GM23338 (cell line): ENCODE data around the gene CDK5. TPM values are rescaled to one million over a fixed set of nuclear protein-coding genes. Genes with fewer than 3 reads are reported as not detected.

Source experiments
- ATAC-seq: fragments of 200-7000 bp; cut with Tn5 transposase; 3 replicates; pipeline ENCODE4 v1.9.1; 2020
- DNase-seq: peaks from one replicate; pipeline ENCODE4 v3.0.0-alpha.2; 2015; ENCODE audit warnings: low spot score
- H2AFZ ChIP-seq: fragments of 200-600 bp; sonication (generic); 2 replicates; pipeline ENCODE4 v1.8.0; 2016; ENCODE audit warnings: antibody characterized with exemption, mild to moderate bottlenecking, moderate library complexity
- H3F3A ChIP-seq: fragments of 200-600 bp; sonication (generic); replicated peaks from 2 replicates; pipeline ENCODE4 v1.8.0; 2017; ENCODE audit warnings: antibody characterized with exemption, mixed run types, low read depth
- H3K27ac ChIP-seq: fragments of 200-600 bp; sonication (generic); 2 replicates; pipeline ENCODE4 v1.6.1; 2016; ENCODE audit warnings: low read depth
- H3K27me3 ChIP-seq: fragments of 200-600 bp; sonication (generic); 2 replicates; pipeline ENCODE4 v1.8.0; 2016; ENCODE audit warnings: mild to moderate bottlenecking, mixed run types, moderate library complexity; ENCODE audit not compliant: insufficient read depth
- H3K36me3 ChIP-seq: fragments of 200-600 bp; sonication (generic); 2 replicates; pipeline ENCODE4 v1.8.0; 2016; ENCODE audit warnings: mild to moderate bottlenecking; ENCODE audit not compliant: insufficient read depth
- H3K4me1 ChIP-seq: fragments of 200-600 bp; sonication (generic); 2 replicates; pipeline ENCODE4 v1.8.0; 2016; ENCODE audit warnings: mild to moderate bottlenecking, moderate library complexity; ENCODE audit not compliant: insufficient read depth
- H3K4me2 ChIP-seq: fragments of 200-600 bp; sonication (generic); 2 replicates; pipeline ENCODE4 v1.7.1; 2017; ENCODE audit warnings: mixed run types
- H3K4me3 ChIP-seq: fragments of 200-600 bp; sonication (generic); 2 replicates; pipeline ENCODE4 v1.6.1; 2016; ENCODE audit warnings: mixed run types
- H3K79me2 ChIP-seq: fragments of 200-600 bp; sonication (generic); replicated peaks from 2 replicates; pipeline ENCODE4 v1.8.0; 2017; ENCODE audit warnings: mild to moderate bottlenecking; ENCODE audit not compliant: insufficient read depth
- H3K9me2 ChIP-seq: fragments of 200-600 bp; sonication (generic); 2 replicates; pipeline ENCODE4 v1.8.0; 2017; ENCODE audit not compliant: insufficient read depth
- H4K20me1 ChIP-seq: fragments of 200-600 bp; sonication (generic); replicated peaks from 2 replicates; pipeline ENCODE4 v1.8.0; 2017; ENCODE audit warnings: mild to moderate bottlenecking; ENCODE audit not compliant: insufficient read depth
- H3K27ac Mint-ChIP-seq: 2 replicates; pipeline ENCODE4 v1.8.0; 2020; ENCODE audit warnings: inconsistent platforms, mild to moderate bottlenecking, moderate library complexity, mixed read lengths
- H3K27me3 Mint-ChIP-seq: 3 replicates; pipeline ENCODE4 v1.8.0; 2022; ENCODE audit warnings: low read depth, mild to moderate bottlenecking, moderate library complexity, mixed read lengths, inconsistent platforms; ENCODE audit not compliant: insufficient read depth, poor library complexity
- H3K36me3 Mint-ChIP-seq: 3 replicates; pipeline ENCODE4 v1.8.0; 2021; ENCODE audit warnings: low read depth, mild to moderate bottlenecking, inconsistent platforms, moderate library complexity, mixed read lengths
- H3K4me1 Mint-ChIP-seq: 3 replicates; pipeline ENCODE4 v1.8.0; 2020; ENCODE audit warnings: mild to moderate bottlenecking, inconsistent platforms, mixed read lengths
- H3K4me3 Mint-ChIP-seq: 3 replicates; pipeline ENCODE4 v1.8.0; 2021; ENCODE audit warnings: moderate library complexity, mild to moderate bottlenecking, inconsistent platforms, mixed read lengths
- H3K9me3 Mint-ChIP-seq: 3 replicates; pipeline ENCODE4 v1.8.0; 2020; ENCODE audit warnings: moderate library complexity, mild to moderate bottlenecking, inconsistent platforms, mixed read lengths
- CREB1 ChIP-seq: fragments of 250-450 bp; sonication (Bioruptor Pico); IDR thresholded peaks from 2 replicates; pipeline ENCODE4 v1.5.0; 2020; ENCODE audit warnings: low read depth, mild to moderate bottlenecking, moderate library complexity
- ETS1 ChIP-seq: IDR thresholded peaks from 2 replicates; pipeline ENCODE4 v1.6.1; 2016; ENCODE audit warnings: antibody characterized with exemption
- EZH2 ChIP-seq: fragments of 200-600 bp; sonication (generic); IDR thresholded peaks from one replicate; pipeline ENCODE4 v1.8.0; 2017; ENCODE audit warnings: antibody characterized with exemption, mild to moderate bottlenecking, low read depth; ENCODE audit not compliant: unreplicated experiment
- EZH2phosphoT487 ChIP-seq: fragments of 200-600 bp; sonication (generic); IDR thresholded peaks from one replicate; pipeline ENCODE4 v1.8.1; 2018; ENCODE audit warnings: antibody characterized with exemption; ENCODE audit not compliant: unreplicated experiment
- JUNB ChIP-seq: IDR thresholded peaks from one replicate; pipeline ENCODE4 v1.6.1; 2016; ENCODE audit warnings: antibody characterized with exemption; ENCODE audit not compliant: unreplicated experiment
- NANOG ChIP-seq: IDR thresholded peaks from 2 replicates; pipeline ENCODE4 v1.6.1; 2016; ENCODE audit warnings: antibody characterized with exemption, borderline replicate concordance
- POLR2AphosphoS5 ChIP-seq: IDR thresholded peaks from 2 replicates; pipeline ENCODE4 v1.6.1; 2016; ENCODE audit warnings: antibody characterized with exemption, low read depth
- REST ChIP-seq: IDR thresholded peaks from one replicate; pipeline ENCODE4 v1.6.1; 2018; ENCODE audit warnings: antibody characterized with exemption; ENCODE audit not compliant: unreplicated experiment
- STAT1 ChIP-seq: IDR thresholded peaks from one replicate; pipeline ENCODE4 v1.6.1; 2016; ENCODE audit warnings: antibody characterized with exemption; ENCODE audit not compliant: unreplicated experiment
- ZNF114 ChIP-seq: fragments of 250-450 bp; sonication (Bioruptor Pico); IDR thresholded peaks from 2 replicates; pipeline ENCODE4 v1.5.0; 2020; ENCODE audit warnings: mild to moderate bottlenecking, moderate library complexity
- ZNF331 ChIP-seq: fragments of 250-450 bp; sonication (Bioruptor Pico); IDR thresholded peaks from 2 replicates; pipeline ENCODE4 v1.5.0; 2020; ENCODE audit warnings: low read depth, mild to moderate bottlenecking, moderate library complexity
- polyA plus RNA-seq: library from polyadenylated mRNA; unstranded; fragments of >200 nt; fragmentation: Nextera tagmentation; extraction: Ambion mirVana; gene quantifications from 2 replicates; pipeline ENCODE4 v1.2.1, GENCODE V29; 2016
- total RNA-seq: library from RNA; depleted of rRNA; stranded (reverse); fragments of >200 nt; shearing (Covaris generic); gene quantifications from 2 replicates; pipeline ENCODE4 v1.2.3, GENCODE V29; 2014
- TF ChIP-seq, protein P1 (sequence below), 2 experiments: fragments of 200-600 bp in 1 of 2; sonication (generic) in 1 of 2; conservative IDR thresholded peaks; 2 replicates each; pipeline versions ENCODE4 v1.5.1 to v1.6.1; 2016 to 2017; ENCODE audit warnings: antibody characterized with exemption in 2 of 2, low read depth in 2 of 2, mild to moderate bottlenecking in 2 of 2, moderate library complexity in 1 of 2
- TF ChIP-seq, protein P2 (sequence below): fragments of 250-450 bp; sonication (Bioruptor Pico); IDR thresholded peaks from 2 replicates; pipeline ENCODE4 v1.5.0; 2020; ENCODE audit warnings: mild to moderate bottlenecking, moderate library complexity

CDK5 gene
- total and polyA plus RNA-seq, 2 experiments from 2014 or later: 19.8 to 27.1 TPM

DNA sequence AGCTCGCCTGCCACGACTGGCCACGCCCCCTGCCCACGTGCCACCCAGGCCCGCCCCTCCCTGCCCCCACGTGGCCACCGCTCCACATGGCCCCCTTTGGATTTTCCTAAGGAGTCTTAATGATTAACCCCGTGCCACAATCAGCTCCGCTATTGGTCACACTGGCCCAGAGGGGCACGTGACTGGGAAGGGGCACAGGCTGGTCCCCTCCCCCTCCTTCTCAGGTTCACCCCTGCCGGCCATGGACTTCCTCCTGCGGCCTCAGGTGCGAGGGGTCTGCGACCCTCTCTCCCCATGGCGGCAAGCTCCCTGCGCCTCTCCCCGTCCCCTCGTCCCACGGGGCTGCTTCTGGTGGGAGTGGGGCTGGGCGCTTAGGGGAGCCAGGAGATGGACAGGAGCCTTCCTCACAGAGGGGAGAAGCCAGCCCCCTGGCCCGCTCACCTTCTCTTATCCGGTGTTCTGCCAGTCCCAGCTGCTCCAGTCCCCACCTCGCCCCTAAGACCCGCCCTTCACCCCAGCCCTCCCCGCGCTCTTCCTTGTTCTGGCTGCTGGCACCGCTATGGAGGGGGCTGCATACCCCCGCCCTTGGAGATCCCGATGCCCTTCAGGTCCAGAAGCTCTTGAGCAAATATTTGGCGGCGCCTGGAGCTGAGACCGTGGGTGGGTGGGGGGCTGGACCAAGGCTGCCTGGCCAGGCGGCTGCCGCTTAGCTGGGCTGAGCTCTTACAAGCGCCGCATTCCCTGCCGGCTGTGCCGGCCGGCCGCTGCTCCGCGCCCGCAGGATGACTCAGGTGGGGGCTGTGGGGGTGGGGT, 4.9 kb upstream of the CDK5 start:
- H3K27ac Mint-ChIP-seq: no peak overlapping the region; the same call in 1 of the 2 replicates
- Histone ChIP-seq H3K9me2 (no peaks in the 10 kb centered on the region), H3K27me3 (peaks cover 22% of the 10 kb centered on the region), H3K79me2 (peaks cover 11% of the 10 kb centered on the region), H3F3A (peaks cover 15% of the 10 kb centered on the region), H3K4me2 (peak overlapping the region; percentile 93), H3K4me1 (peaks cover 36% of the 10 kb centered on the region), H4K20me1 (no peaks in the 10 kb centered on the region; the same call in 1 of the 2 replicates), H3K36me3 (peaks cover 16% of the 10 kb centered on the region), H3K27ac (peak overlapping the region; percentile 88), H3K4me3 (peak overlapping the region; percentile 76), H2AFZ (no peak overlapping the region)
- H3K4me3 Mint-ChIP-seq: peak overlapping the region; percentile 74
- peaks cover 24% of the 10 kb centered on the region for H3K36me3 Mint-ChIP-seq
- H3K4me1 Mint-ChIP-seq: peaks cover 35% of the 10 kb centered on the region
- ATAC-seq (peak; percentile 44), DNase-seq (peak; percentile 98)
- H3K9me3 Mint-ChIP-seq: no peaks in the 10 kb centered on the region
- no peak for TF ChIP-seq EZH2
- TF ChIP-seq ZNF114 (CRISPR knock-in tag): no peak
- TF ChIP-seq, protein P1, sequence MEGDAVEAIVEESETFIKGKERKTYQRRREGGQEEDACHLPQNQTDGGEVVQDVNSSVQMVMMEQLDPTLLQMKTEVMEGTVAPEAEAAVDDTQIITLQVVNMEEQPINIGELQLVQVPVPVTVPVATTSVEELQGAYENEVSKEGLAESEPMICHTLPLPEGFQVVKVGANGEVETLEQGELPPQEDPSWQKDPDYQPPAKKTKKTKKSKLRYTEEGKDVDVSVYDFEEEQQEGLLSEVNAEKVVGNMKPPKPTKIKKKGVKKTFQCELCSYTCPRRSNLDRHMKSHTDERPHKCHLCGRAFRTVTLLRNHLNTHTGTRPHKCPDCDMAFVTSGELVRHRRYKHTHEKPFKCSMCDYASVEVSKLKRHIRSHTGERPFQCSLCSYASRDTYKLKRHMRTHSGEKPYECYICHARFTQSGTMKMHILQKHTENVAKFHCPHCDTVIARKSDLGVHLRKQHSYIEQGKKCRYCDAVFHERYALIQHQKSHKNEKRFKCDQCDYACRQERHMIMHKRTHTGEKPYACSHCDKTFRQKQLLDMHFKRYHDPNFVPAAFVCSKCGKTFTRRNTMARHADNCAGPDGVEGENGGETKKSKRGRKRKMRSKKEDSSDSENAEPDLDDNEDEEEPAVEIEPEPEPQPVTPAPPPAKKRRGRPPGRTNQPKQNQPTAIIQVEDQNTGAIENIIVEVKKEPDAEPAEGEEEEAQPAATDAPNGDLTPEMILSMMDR (conservative IDR thresholded peaks at IDR 0.05; ENCODE audit: low read depth in 2 of 2): no peak
- no peak for TF ChIP-seq EZH2phosphoT487
- peak; percentile 9; the same call in 1 of the 2 replicates for TF ChIP-seq ETS1
- TF ChIP-seq NANOG: no peak
- no peak for TF ChIP-seq REST
- no peak; the same call in 1 of the 2 replicates for TF ChIP-seq CREB1 (CRISPR knock-in tag)
- TF ChIP-seq POLR2AphosphoS5: peak; percentile 56
- TF ChIP-seq ZNF331 (CRISPR knock-in tag): no peak
- TF ChIP-seq, protein P2, sequence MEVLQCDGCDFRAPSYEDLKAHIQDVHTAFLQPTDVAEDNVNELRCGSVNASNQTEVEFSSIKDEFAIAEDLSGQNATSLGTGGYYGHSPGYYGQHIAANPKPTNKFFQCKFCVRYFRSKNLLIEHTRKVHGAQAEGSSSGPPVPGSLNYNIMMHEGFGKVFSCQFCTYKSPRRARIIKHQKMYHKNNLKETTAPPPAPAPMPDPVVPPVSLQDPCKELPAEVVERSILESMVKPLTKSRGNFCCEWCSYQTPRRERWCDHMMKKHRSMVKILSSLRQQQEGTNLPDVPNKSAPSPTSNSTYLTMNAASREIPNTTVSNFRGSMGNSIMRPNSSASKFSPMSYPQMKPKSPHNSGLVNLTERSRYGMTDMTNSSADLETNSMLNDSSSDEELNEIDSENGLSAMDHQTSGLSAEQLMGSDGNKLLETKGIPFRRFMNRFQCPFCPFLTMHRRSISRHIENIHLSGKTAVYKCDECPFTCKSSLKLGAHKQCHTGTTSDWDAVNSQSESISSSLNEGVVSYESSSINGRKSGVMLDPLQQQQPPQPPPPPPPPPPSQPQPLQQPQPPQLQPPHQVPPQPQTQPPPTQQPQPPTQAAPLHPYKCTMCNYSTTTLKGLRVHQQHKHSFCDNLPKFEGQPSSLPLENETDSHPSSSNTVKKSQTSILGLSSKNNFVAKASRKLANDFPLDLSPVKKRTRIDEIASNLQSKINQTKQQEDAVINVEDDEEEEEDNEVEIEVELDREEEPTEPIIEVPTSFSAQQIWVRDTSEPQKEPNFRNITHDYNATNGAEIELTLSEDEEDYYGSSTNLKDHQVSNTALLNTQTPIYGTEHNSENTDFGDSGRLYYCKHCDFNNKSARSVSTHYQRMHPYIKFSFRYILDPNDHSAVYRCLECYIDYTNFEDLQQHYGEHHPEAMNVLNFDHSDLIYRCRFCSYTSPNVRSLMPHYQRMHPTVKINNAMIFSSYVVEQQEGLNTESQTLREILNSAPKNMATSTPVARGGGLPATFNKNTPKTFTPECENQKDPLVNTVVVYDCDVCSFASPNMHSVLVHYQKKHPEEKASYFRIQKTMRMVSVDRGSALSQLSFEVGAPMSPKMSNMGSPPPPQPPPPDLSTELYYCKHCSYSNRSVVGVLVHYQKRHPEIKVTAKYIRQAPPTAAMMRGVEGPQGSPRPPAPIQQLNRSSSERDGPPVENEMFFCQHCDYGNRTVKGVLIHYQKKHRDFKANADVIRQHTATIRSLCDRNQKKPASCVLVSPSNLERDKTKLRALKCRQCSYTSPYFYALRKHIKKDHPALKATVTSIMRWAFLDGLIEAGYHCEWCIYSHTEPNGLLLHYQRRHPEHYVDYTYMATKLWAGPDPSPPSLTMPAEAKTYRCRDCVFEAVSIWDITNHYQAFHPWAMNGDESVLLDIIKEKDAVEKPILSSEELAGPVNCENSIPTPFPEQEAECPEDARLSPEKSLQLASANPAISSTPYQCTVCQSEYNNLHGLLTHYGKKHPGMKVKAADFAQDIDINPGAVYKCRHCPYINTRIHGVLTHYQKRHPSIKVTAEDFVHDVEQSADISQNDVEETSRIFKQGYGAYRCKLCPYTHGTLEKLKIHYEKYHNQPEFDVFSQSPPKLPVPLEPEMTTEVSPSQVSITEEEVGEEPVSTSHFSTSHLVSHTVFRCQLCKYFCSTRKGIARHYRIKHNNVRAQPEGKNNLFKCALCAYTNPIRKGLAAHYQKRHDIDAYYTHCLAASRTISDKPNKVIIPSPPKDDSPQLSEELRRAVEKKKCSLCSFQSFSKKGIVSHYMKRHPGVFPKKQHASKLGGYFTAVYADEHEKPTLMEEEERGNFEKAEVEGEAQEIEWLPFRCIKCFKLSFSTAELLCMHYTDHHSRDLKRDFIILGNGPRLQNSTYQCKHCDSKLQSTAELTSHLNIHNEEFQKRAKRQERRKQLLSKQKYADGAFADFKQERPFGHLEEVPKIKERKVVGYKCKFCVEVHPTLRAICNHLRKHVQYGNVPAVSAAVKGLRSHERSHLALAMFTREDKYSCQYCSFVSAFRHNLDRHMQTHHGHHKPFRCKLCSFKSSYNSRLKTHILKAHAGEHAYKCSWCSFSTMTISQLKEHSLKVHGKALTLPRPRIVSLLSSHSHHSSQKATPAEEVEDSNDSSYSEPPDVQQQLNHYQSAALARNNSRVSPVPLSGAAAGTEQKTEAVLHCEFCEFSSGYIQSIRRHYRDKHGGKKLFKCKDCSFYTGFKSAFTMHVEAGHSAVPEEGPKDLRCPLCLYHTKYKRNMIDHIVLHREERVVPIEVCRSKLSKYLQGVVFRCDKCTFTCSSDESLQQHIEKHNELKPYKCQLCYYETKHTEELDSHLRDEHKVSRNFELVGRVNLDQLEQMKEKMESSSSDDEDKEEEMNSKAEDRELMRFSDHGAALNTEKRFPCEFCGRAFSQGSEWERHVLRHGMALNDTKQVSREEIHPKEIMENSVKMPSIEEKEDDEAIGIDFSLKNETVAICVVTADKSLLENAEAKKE: no peak
- TF ChIP-seq JUNB: no peak
- TF ChIP-seq STAT1: no peak
- peaks cover 35% of the 10 kb centered on the region for H3K27me3 Mint-ChIP-seq
